HCT116 (cell line): Measurements from ENCODE around the gene UFD1.

Source experiments
- CEBPB ChIP-seq: IDR thresholded peaks from 2 replicates; pipeline ENCODE4 v1.6.1; 2012; ENCODE audit warnings: low read depth
- EZH2 ChIP-seq: fragments of 200-600 bp; sonication (generic); IDR thresholded peaks from 2 replicates; pipeline ENCODE4 v1.6.1; 2017; ENCODE audit warnings: antibody characterized with exemption, mixed run types
- EZH2phosphoT487 ChIP-seq: fragments of 200-600 bp; IDR thresholded peaks from 2 replicates; pipeline ENCODE4 v1.6.1; 2018; ENCODE audit warnings: antibody characterized with exemption, borderline replicate concordance
- JUND ChIP-seq: IDR thresholded peaks from 2 replicates; pipeline ENCODE4 v1.6.1; 2012
- POLR2A ChIP-seq: IDR thresholded peaks from 2 replicates; pipeline ENCODE4 v1.7.0; 2011; ENCODE audit warnings: borderline replicate concordance; ENCODE audit not compliant: insufficient read depth, insufficient read length; ENCODE audit errors: extremely low read depth
- POLR2AphosphoS5 ChIP-seq: IDR thresholded peaks from 2 replicates; pipeline ENCODE4 v1.6.1; 2011; ENCODE audit warnings: mild to moderate bottlenecking, low read depth, low read length, moderate library complexity
- RAD21 ChIP-seq: IDR thresholded peaks from 2 replicates; pipeline ENCODE4 v1.6.1; 2012; ENCODE audit warnings: low read depth, mild to moderate bottlenecking
- SP1 ChIP-seq: IDR thresholded peaks from 2 replicates; pipeline ENCODE4 v1.6.1; 2012; ENCODE audit warnings: low read depth
- SRF ChIP-seq: IDR thresholded peaks from 2 replicates; pipeline ENCODE4 v1.6.1; 2012; ENCODE audit warnings: low read depth
- ZFX ChIP-seq: fragments of 450-650 bp; IDR thresholded peaks from 2 replicates; pipeline ENCODE4 v1.6.1; 2017
- ZNF274 ChIP-seq: fragments of 200-500 bp; sonication (Bioruptor generic); IDR thresholded peaks from 2 replicates; pipeline ENCODE4 v1.6.1; 2014; ENCODE audit warnings: mild to moderate bottlenecking, low read depth, low read length, inconsistent platforms
- TF ChIP-seq, protein P1 (sequence below), 3 experiments: fragments of 200-600 bp in 1 of 3; sonication (generic) in 1 of 3; IDR thresholded peaks in 2 of 3; conservative IDR thresholded peaks in 1 of 3; 2 replicates each; pipeline ENCODE4 v1.5.1; 2012 to 2017; ENCODE audit warnings: low read depth in 2 of 3, low read length in 2 of 3, antibody characterized with exemption in 1 of 3, borderline replicate concordance in 1 of 3, control low read depth in 1 of 3, mild to moderate bottlenecking in 1 of 3, mixed read lengths in 1 of 3, mixed run types in 1 of 3, moderate library complexity in 1 of 3; ENCODE audit not compliant: insufficient read depth in 1 of 3
- TF ChIP-seq, protein P2 (sequence below): IDR thresholded peaks from 2 replicates; pipeline ENCODE4 v1.6.1; 2012; ENCODE audit warnings: low read depth
- TF ChIP-seq, protein P3 (sequence below): IDR thresholded peaks from 2 replicates; pipeline ENCODE4 v1.6.1; 2012

DNA sequence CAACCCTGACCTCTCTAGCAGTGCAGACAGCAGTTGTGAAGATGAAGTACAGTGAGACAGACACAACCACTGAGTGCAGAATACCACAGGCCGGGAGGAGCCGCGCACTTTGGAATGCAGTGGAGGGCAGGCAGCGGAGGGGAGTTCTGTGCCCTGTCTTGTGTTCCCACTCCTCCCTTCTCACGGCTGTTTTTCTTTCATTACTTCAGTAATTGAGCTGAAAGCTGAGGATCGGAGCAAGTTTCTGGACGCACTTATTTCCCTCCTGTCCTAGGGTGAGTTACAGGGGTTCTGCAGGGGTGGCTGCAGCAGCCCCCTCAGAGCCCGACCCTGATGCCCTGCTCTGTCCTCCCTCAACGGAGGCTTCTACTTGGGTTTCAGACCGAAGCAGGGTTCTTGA lies 39.6 kb upstream of the UFD1 start:
- TF ChIP-seq POLR2A (no peak), RAD21 (no peak), ZNF274 (no peak), CEBPB (no peak), SRF (no peak), EZH2 (no peak), SP1 (no peak), ZFX (no peak), POLR2AphosphoS5 (no peak), JUND (no peak), EZH2phosphoT487 (no peak)
- TF ChIP-seq, protein P1, sequence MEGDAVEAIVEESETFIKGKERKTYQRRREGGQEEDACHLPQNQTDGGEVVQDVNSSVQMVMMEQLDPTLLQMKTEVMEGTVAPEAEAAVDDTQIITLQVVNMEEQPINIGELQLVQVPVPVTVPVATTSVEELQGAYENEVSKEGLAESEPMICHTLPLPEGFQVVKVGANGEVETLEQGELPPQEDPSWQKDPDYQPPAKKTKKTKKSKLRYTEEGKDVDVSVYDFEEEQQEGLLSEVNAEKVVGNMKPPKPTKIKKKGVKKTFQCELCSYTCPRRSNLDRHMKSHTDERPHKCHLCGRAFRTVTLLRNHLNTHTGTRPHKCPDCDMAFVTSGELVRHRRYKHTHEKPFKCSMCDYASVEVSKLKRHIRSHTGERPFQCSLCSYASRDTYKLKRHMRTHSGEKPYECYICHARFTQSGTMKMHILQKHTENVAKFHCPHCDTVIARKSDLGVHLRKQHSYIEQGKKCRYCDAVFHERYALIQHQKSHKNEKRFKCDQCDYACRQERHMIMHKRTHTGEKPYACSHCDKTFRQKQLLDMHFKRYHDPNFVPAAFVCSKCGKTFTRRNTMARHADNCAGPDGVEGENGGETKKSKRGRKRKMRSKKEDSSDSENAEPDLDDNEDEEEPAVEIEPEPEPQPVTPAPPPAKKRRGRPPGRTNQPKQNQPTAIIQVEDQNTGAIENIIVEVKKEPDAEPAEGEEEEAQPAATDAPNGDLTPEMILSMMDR (IDR thresholded peaks at IDR 0.05 in 2 of 3, conservative IDR thresholded peaks at IDR 0.05 in 1 of 3; ENCODE audit: borderline replicate concordance in 1 of 3, insufficient read depth in 1 of 3, low read depth in 2 of 3, low read length in 2 of 3): no peak
- TF ChIP-seq, protein P2, sequence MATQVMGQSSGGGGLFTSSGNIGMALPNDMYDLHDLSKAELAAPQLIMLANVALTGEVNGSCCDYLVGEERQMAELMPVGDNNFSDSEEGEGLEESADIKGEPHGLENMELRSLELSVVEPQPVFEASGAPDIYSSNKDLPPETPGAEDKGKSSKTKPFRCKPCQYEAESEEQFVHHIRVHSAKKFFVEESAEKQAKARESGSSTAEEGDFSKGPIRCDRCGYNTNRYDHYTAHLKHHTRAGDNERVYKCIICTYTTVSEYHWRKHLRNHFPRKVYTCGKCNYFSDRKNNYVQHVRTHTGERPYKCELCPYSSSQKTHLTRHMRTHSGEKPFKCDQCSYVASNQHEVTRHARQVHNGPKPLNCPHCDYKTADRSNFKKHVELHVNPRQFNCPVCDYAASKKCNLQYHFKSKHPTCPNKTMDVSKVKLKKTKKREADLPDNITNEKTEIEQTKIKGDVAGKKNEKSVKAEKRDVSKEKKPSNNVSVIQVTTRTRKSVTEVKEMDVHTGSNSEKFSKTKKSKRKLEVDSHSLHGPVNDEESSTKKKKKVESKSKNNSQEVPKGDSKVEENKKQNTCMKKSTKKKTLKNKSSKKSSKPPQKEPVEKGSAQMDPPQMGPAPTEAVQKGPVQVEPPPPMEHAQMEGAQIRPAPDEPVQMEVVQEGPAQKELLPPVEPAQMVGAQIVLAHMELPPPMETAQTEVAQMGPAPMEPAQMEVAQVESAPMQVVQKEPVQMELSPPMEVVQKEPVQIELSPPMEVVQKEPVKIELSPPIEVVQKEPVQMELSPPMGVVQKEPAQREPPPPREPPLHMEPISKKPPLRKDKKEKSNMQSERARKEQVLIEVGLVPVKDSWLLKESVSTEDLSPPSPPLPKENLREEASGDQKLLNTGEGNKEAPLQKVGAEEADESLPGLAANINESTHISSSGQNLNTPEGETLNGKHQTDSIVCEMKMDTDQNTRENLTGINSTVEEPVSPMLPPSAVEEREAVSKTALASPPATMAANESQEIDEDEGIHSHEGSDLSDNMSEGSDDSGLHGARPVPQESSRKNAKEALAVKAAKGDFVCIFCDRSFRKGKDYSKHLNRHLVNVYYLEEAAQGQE: no peak
- TF ChIP-seq, protein P3, sequence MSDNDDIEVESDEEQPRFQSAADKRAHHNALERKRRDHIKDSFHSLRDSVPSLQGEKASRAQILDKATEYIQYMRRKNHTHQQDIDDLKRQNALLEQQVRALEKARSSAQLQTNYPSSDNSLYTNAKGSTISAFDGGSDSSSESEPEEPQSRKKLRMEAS: no peak
